PC-9 (cell line): ENCODE results near the gene TTLL5. TPM values are rescaled to one million over a fixed set of nuclear protein-coding genes. Genes with fewer than 3 reads are reported as not detected.

Source experiments
- BruUV-seq: library from RNA; stranded (reverse); fragments of 400-500 nt; replicated peaks from 2 replicates; lab custom pipeline; 2021; lab: Mats Ljungman, UMichigan
- CTCF ChIA-PET: fragments of 300-600 bp; sonication (Branson Sonifier 250); formaldehyde crosslinking; loops from one replicate; lab custom pipeline; 2022; ENCODE audit warnings: antibody characterized with exemption; lab: Charles Lee
- POLR2A ChIA-PET: fragments of 300-600 bp; sonication (Branson Sonifier 250); formaldehyde crosslinking; loops from one replicate; lab custom pipeline; 2022; ENCODE audit warnings: antibody characterized with exemption; ENCODE audit not compliant: unreplicated experiment; lab: Charles Lee
- DNase-seq, 2 experiments: peaks; one replicate each; pipeline versions ENCODE4 v3.0.0 to v3.0.0-alpha.2; 2015 to 2022; ENCODE audit warnings: mixed read lengths in 1 of 2
- H2AFZ ChIP-seq: fragments of 200-600 bp; sonication (generic); 2 replicates; pipeline ENCODE4 v1.8.1; 2017; ENCODE audit warnings: antibody characterized with exemption
- H3F3A ChIP-seq: fragments of 200-600 bp; sonication (generic); 2 replicates; pipeline ENCODE4 v1.8.1; 2017; ENCODE audit warnings: antibody characterized with exemption, mild to moderate bottlenecking, low read depth; ENCODE audit not compliant: insufficient read depth
- H3K27ac ChIP-seq: fragments of 200-600 bp; sonication (generic); 2 replicates; pipeline ENCODE4 v1.6.1; 2016; ENCODE audit warnings: mixed run types
- H3K27me3 ChIP-seq: fragments of 200-600 bp; sonication (generic); 2 replicates; pipeline ENCODE4 v1.6.1; 2016; ENCODE audit warnings: low read depth, mixed run types; ENCODE audit not compliant: insufficient read depth
- H3K36me3 ChIP-seq: fragments of 200-600 bp; sonication (generic); 2 replicates; pipeline ENCODE4 v1.6.1; 2016; ENCODE audit warnings: low read depth, mixed run types
- H3K4me1 ChIP-seq: fragments of 200-600 bp; sonication (generic); replicated peaks from 2 replicates; pipeline ENCODE4 v1.6.1; 2016; ENCODE audit warnings: mixed run types; ENCODE audit not compliant: insufficient read depth
- H3K4me2 ChIP-seq: fragments of 200-600 bp; sonication (generic); 2 replicates; pipeline ENCODE4 v1.6.1; 2017; ENCODE audit warnings: mixed run types
- H3K4me3 ChIP-seq: fragments of 200-600 bp; sonication (generic); 2 replicates; pipeline ENCODE4 v1.6.1; 2016; ENCODE audit warnings: mixed run types
- H3K79me2 ChIP-seq: fragments of 200-600 bp; sonication (generic); 2 replicates; pipeline ENCODE4 v1.6.1; 2017; ENCODE audit warnings: low read depth, mixed run types
- H3K9me2 ChIP-seq: fragments of 200-600 bp; sonication (generic); 2 replicates; pipeline ENCODE4 v1.8.1; 2017; ENCODE audit warnings: mild to moderate bottlenecking; ENCODE audit not compliant: insufficient read depth
- H3K9me3 ChIP-seq: fragments of 200-600 bp; sonication (generic); 2 replicates; pipeline ENCODE4 v1.8.1; 2016; ENCODE audit warnings: low read depth; ENCODE audit not compliant: insufficient read depth
- H4K20me1 ChIP-seq: fragments of 200-600 bp; sonication (generic); 2 replicates; pipeline ENCODE4 v1.8.1; 2017; ENCODE audit not compliant: insufficient read depth
- CTCF ChIP-seq: fragments of 200-600 bp; sonication (generic); conservative IDR thresholded peaks from 2 replicates; pipeline ENCODE4 v1.6.1; 2017; ENCODE audit warnings: mixed run types, antibody characterized with exemption, mild to moderate bottlenecking, moderate library complexity
- EZH2 ChIP-seq: fragments of 200-600 bp; sonication (generic); IDR thresholded peaks from 2 replicates; pipeline ENCODE4 v1.8.0; 2017; ENCODE audit warnings: antibody characterized with exemption, low read depth
- intact Hi-C: fragments of 100-400 bp; cut with micrococcal nuclease; formaldehyde crosslinking; loops from one replicate; pipeline ENCODE4 v1.10.0; 2022; ENCODE audit not compliant: unreplicated experiment
- total RNA-seq: library from RNA; stranded (reverse); gene quantifications from 2 replicates; pipeline ENCODE4 v1.2.3, GENCODE V29; 2021

The TTLL5 gene
- total RNA-seq, 1 experiment from 2014 or later, result 75.3 TPM

GRCh38 chr14:75770635-75771034 lies 109.6 kb downstream of the TTLL5 start:
- Histone ChIP-seq H3K9me3 (no peaks in the 10 kb centered on the region), H3F3A (no peaks in the 10 kb centered on the region), H3K4me1 (no peaks in the 10 kb centered on the region), H3K79me2 (no peaks in the 10 kb centered on the region), H3K27me3 (no peaks in the 10 kb centered on the region), H3K9me2 (no peaks in the 10 kb centered on the region), H3K4me2 (no peak overlapping the region), H2AFZ (no peak overlapping the region), H4K20me1 (no peaks in the 10 kb centered on the region), H3K4me3 (no peak overlapping the region), H3K36me3 (0 out of 2 replicates have a peak, but pooled peaks cover 6% of the 10 kb centered on the region), H3K27ac (no peak overlapping the region)
- no TSS peak for BruUV-seq
- no peak for TF ChIP-seq CTCF
- no peak for TF ChIP-seq EZH2
- ChIA-PET CTCF (interaction anchor here (0.7 kb wide), 1 partner anchor 1040 kb away, joined by 4 read pairs; no protein-coding TSS in a partner anchor), POLR2A (no interaction called here)
- intact Hi-C loops, result no loop called here
- no peak for DNase-seq

GRCh38 chr14:75771595-75771994 lies 110.5 kb downstream of the TTLL5 start:
- Histone ChIP-seq H3K4me1 (no peaks in the 10 kb centered on the region), H4K20me1 (no peaks in the 10 kb centered on the region), H3K9me3 (no peaks in the 10 kb centered on the region), H3K27me3 (no peaks in the 10 kb centered on the region), H3K9me2 (no peaks in the 10 kb centered on the region), H3K27ac (no peak overlapping the region), H3K4me3 (no peak overlapping the region), H3K36me3 (peaks cover 13% of the 10 kb centered on the region; the same call in 1 of the 2 replicates), H3F3A (no peaks in the 10 kb centered on the region), H2AFZ (no peak overlapping the region), H3K79me2 (no peaks in the 10 kb centered on the region), H3K4me2 (no peak overlapping the region)
- POLR2A ChIA-PET, result interaction anchor here (0.7 kb wide), 1 partner anchor 178 kb away, joined by 3 read pairs; no protein-coding TSS in a partner anchor
- DNase-seq, result no peak
- no TSS peak for BruUV-seq
- intact Hi-C loops, result no loop called here
- CTCF ChIA-PET, result no interaction called here
- TF ChIP-seq EZH2, result no peak
- no peak for TF ChIP-seq CTCF

- intact Hi-C loops, result no loop called here
- Histone ChIP-seq H3K4me1 (no peaks in the 10 kb centered on the region), H3K4me2 (no peak overlapping the region), H2AFZ (no peak overlapping the region), H4K20me1 (no peaks in the 10 kb centered on the region), H3K4me3 (no peak overlapping the region), H3K27ac (no peak overlapping the region), H3F3A (no peaks in the 10 kb centered on the region), H3K36me3 (peaks cover 24% of the 10 kb centered on the region), H3K9me3 (no peaks in the 10 kb centered on the region), H3K9me2 (no peaks in the 10 kb centered on the region), H3K27me3 (no peaks in the 10 kb centered on the region), H3K79me2 (no peaks in the 10 kb centered on the region)
- TF ChIP-seq CTCF, result no peak
- TF ChIP-seq EZH2, result no peak
- POLR2A ChIA-PET, result no interaction called here
- no TSS peak for BruUV-seq
- no peak for DNase-seq
- CTCF ChIA-PET, result interaction anchor here (0.6 kb wide), 1 partner anchor 210 kb away, joined by 11 read pairs; no protein-coding TSS in a partner anchor
Observed at GRCh38 chr14:75773046-75773445, 112.0 kb downstream of the TTLL5 start.
